Jurkat, Clone E6-1 (cell line): ENCODE measurements around the gene C6orf89.
"Not testable (repeated sequence)": the region's sequence is repeated elsewhere in the genome, so short reads cannot be mapped to it uniquely, and the experiment has no call there.

Experiments
- DNase-seq: peaks from one replicate; pipeline ENCODE4 v3.0.0-alpha.2; 2011; ENCODE audit warnings: low read depth, low spot score
- H3K4me3 ChIP-seq: 2 replicates; pipeline ENCODE4 v1.5.1; 2011; ENCODE audit warnings: mild to moderate bottlenecking, low read length, control low read depth, moderate library complexity

Gene C6orf89

GRCh38 chr6:36874443-36875249 lies 11.1 kb upstream of the C6orf89 start, which contains the start of gene PPIL1:
PPIL1 (minus strand) TSS chr6:36874803; CDS start chr6:36874772, 31 bp downstream.
- peak within 1 kb of the TSS; percentile 94 for H3K4me3 ChIP-seq
- DNase-seq: peak; percentile 92

- H3K4me3 ChIP-seq: peak overlapping the region; percentile 94
- no peak for DNase-seq
These were observed 10.5 kb upstream of the C6orf89 start for GRCh38 chr6:36875250-36875633.

- no peak for DNase-seq
- H3K4me3 ChIP-seq: no peak overlapping the region
These were observed 1.1 kb upstream of the C6orf89 start for GRCh38 chr6:36884610-36885009.

- DNase-seq: peak; percentile 54
- peak overlapping the region; percentile 56 for H3K4me3 ChIP-seq
These were observed 1.3 kb downstream of the C6orf89 start for GRCh38 chr6:36886950-36887618.

- no peak for DNase-seq
- no peak overlapping the region for H3K4me3 ChIP-seq
These were observed 2.4 kb downstream of the C6orf89 start for GRCh38 chr6:36888115-36888643.

GRCh38 chr6:36888654-36889481 lies 3.1 kb downstream of the C6orf89 start:
- no peak for DNase-seq
- H3K4me3 ChIP-seq: no peak overlapping the region

GRCh38 chr6:36890112-36890663 lies 4.4 kb downstream of the C6orf89 start:
- no peak overlapping the region for H3K4me3 ChIP-seq
- no peak for DNase-seq

- not testable (repeated sequence) for H3K4me3 ChIP-seq, DNase-seq
These were observed 5.4 kb downstream of the C6orf89 start for GRCh38 chr6:36891153-36891552.

GRCh38 chr6:36893976-36894932 lies 8.5 kb downstream of the C6orf89 start:
- H3K4me3 ChIP-seq: no peak overlapping the region
- DNase-seq: no peak

- no peak overlapping the region for H3K4me3 ChIP-seq
These were observed 11.9 kb downstream of the C6orf89 start for GRCh38 chr6:36897609-36898008.

GRCh38 chr6:36904114-36904513 lies 18.4 kb downstream of the C6orf89 start:
- H3K4me3 ChIP-seq: no peak overlapping the region
- no peak for DNase-seq

More at GRCh38 chr6:36897609-36898008, 11.9 kb downstream of the C6orf89 start:
- DNase-seq: peak; percentile 67

- DNase-seq: no peak
- no peak overlapping the region for H3K4me3 ChIP-seq
These were observed 19.2 kb downstream of the C6orf89 start for GRCh38 chr6:36904851-36905393.

GRCh38 chr6:36906539-36907325 lies 21.0 kb downstream of the C6orf89 start:
- no peak overlapping the region for H3K4me3 ChIP-seq
- DNase-seq: no peak

- no peak for DNase-seq
- H3K4me3 ChIP-seq: no peak overlapping the region
These were observed 22.0 kb downstream of the C6orf89 start for GRCh38 chr6:36907781-36908180.

GRCh38 chr6:36908747-36909146 lies 23.0 kb downstream of the C6orf89 start:
- no peak overlapping the region for H3K4me3 ChIP-seq
- no peak for DNase-seq

GRCh38 chr6:36912030-36912454 lies 26.3 kb downstream of the C6orf89 start:
- DNase-seq: peak; percentile 90
- peak overlapping the region; percentile 47 for H3K4me3 ChIP-seq

- peak overlapping the region; percentile 47 for H3K4me3 ChIP-seq
- peak; percentile 99 for DNase-seq
These were observed 26.8 kb downstream of the C6orf89 start for GRCh38 chr6:36912586-36912985.
